Heart left ventricle (tissue), 16 donors: ENCODE measurements around the gene FTCDNL1. TPM values are rescaled to one million over a fixed set of nuclear protein-coding genes. Genes with fewer than 3 reads are reported as not detected.

Experiments used
- ATAC-seq, 4 donors: fragments of 200-7000 bp; cut with Tn5 transposase; one replicate each; pipeline ENCODE4 v1.9.1; 2020 to 2022; ENCODE audit warnings: moderate library complexity in 4 of 4, mild to moderate bottlenecking in 3 of 4, moderate number of reproducible peaks in 1 of 4
- DNase-seq, 5 donors: peaks; one replicate each; pipeline ENCODE4 v3.0.0-alpha.2; 2020
- H3K27ac ChIP-seq, 12 donors: fragments of 200-600 bp; sonication (generic) in 4 of 12; one replicate each; pipeline versions ENCODE4 v1.5.0 to v1.8.0; 2016 to 2022; ENCODE audit warnings: mild to moderate bottlenecking in 2 of 12
- H3K27me3 ChIP-seq, 9 donors: fragments of 200-600 bp; sonication (generic) in 2 of 9; one replicate each; pipeline versions ENCODE4 v1.5.1 to v1.8.0; 2016 to 2022; ENCODE audit warnings: mild to moderate bottlenecking in 3 of 9
- H3K36me3 ChIP-seq, 9 donors: fragments of 200-600 bp; sonication (generic) in 2 of 9; one replicate each; pipeline versions ENCODE4 v1.5.0 to v1.8.0; 2018 to 2022; ENCODE audit warnings: mild to moderate bottlenecking in 2 of 9
- H3K4me1 ChIP-seq, 12 donors: fragments of 200-600 bp; sonication (generic) in 4 of 12; one replicate each; pipeline versions ENCODE4 v1.5.0 to v1.8.0; 2016 to 2022; ENCODE audit warnings: mild to moderate bottlenecking in 3 of 12
- H3K4me3 ChIP-seq, 12 donors: fragments of 200-600 bp; sonication (generic) in 4 of 12; one replicate each; pipeline versions ENCODE4 v1.5.0 to v1.8.0; 2017 to 2022; ENCODE audit warnings: mild to moderate bottlenecking in 9 of 12, moderate library complexity in 4 of 12
- H3K9me3 ChIP-seq, 12 donors: fragments of 200-600 bp; sonication (generic) in 4 of 12; one replicate each; pipeline versions ENCODE4 v1.5.0 to v1.8.0; 2016 to 2022; ENCODE audit warnings: mild to moderate bottlenecking in 1 of 12
- POLR2A ChIP-seq, 2 donors: fragments of 450-650 bp; IDR thresholded peaks; one replicate each; pipeline ENCODE4 v1.6.1; 2017; ENCODE audit warnings: antibody characterized with exemption in 2 of 2, mild to moderate bottlenecking in 2 of 2, moderate library complexity in 2 of 2
- WGBS, 4 donors: extraction: QIAGEN DNeasy Blood & Tissue Kit in 2 of 4; methylation state at CpG; one replicate each; pipeline versions ENCODE4 v1.1.5 to v1.1.7; 2013 to 2018; 5-methylcytosine and 5-hydroxymethylcytosine counted together
- intact Hi-C, 10 donors: fragments of 100-400 bp; cut with DNase I; formaldehyde crosslinking; loops; one replicate each; pipeline versions ENCODE4 v1.11.1 to v1.14.2; 2022
- long read RNA-seq, 3 donors: library from polyadenylated mRNA; unstranded; transcript quantifications; one replicate each; pipeline ENCODE4 v2.0.0, GENCODE V29; 2020 to 2021
- polyA plus RNA-seq, 2 donors: library from polyadenylated mRNA; stranded (reverse); fragments of 200-250 nt; gene quantifications; one replicate each; pipeline ENCODE4 v1.2.3, GENCODE V29; 2013
- total RNA-seq, 9 donors: library from RNA; depleted of rRNA in 2 of 9; stranded (reverse); fragments of >200 nt in 2 of 9; fragmentation: NEBNext Ultra II Directional in 3 of 9; extraction: Animal tissue kit (Norgen Biotek cat#: 25700) in 3 of 9; gene quantifications; one replicate each; pipeline versions ENCODE4 v1.1.0 to v1.2.4, GENCODE V29; 2016 to 2023
- TF ChIP-seq, protein P1 (sequence below), 12 donors: fragments of 200-600 bp; sonication (generic) in 4 of 12; IDR thresholded peaks; one replicate each; pipeline versions ENCODE4 v1.5.0 to v1.8.0; 2018 to 2022; ENCODE audit warnings: antibody characterized with exemption in 12 of 12, mild to moderate bottlenecking in 5 of 12
- donor health status: ischemic (EF 13 %, LVEDD 7.1; RV severe dilation, severe dysfunction).
- donor health status: healthy with polysubstance abuse.
- donor health status: DM: no; HTN: yes; CAD: no.
- donor health status: DM: no; HTN: no; CAD: no.
- donor health status: ischemic (EF 25% LVEDD 6.9; RV normal size, moderate dysfunction).
- donor health status: ischemic (EF 25% LVEDD 5.7; RV mildly dilated, moderate dysfunction).
- donor health status: healthy.
- donor health status: DM: yes; HTN: yes; CAD: no.
- donor health status: ischemic (EF 35%, LVEDD 5.7; RV mildly dilated, moderate dysfunction).
- donor health status: nonischemic (EF 11% LVEDD 7.7; RV severe dilation, severe dysfunction).
- donor health status: DM: yes; HTN: yes; CAD: no.
- donor health status: PGD.
- donor health status: ischemic (EF 29% LVEDD 5.4; RV normal size, mild dysfunction).
- donor health status: nonischemic (EF 23%, LVEDD 6.1; RV moderate dilation, normal function).

FTCDNL1 gene
- total RNA-seq (1 to 10 TPM in 8 of 9 donors, under 1 TPM in 1; 0.83 to 9.6 (median 2.9) TPM), polyA plus RNA-seq (under 1 TPM; 0.69 to 0.75 TPM)
- long read RNA-seq, donor 1, partial matches to known transcripts, result 0 of 7 reads
- long read RNA-seq, donor 1, other reads (novel, unspliced or antisense), result 7 of 7 reads
- long read RNA-seq, donor 2, partial matches to known transcripts, result 2 of 3 reads
- long read RNA-seq, donor 2, other reads (novel, unspliced or antisense), result 1 of 3 reads
- long read RNA-seq, donor 3, partial matches to known transcripts, result 0 of 7 reads
- long read RNA-seq, donor 3, other reads (novel, unspliced or antisense), result 5 of 7 reads

DNA sequence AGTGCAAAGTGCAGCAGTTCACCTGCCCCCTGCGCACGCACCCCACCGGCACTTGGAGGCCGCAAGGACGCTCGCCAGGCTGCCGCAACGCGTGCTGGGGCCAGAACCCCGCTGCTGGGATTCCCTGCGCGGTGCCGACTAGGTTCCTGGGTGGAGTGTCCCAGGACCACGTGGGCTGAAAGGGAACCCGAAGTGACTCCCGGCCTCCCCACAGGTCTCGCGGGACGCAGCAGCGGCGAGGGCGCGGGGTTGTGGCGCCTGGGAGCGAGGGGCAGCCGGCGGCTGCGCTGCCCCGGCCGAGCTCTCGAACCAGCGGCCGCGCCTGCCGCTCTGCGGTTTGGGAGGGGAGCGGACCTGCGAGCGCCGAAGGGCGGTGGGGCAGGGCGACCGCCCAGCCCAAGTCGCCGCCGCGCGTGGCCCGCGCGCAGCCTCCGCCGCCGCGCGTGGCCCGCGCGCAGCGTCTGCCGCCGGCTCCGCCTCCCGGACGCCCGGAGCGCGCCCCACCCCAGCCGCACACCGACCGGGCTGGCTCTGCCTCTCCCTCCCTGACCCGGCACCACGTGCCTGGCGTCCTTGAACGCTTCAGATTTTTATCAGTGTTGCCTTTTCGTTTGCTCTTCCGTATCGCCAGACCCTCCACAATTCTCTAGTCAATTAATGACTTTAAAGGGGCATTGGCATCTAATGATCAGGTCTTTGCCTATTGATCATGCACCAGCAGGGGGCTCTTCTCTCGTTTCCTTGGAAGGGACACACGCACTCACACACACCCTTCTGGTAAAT is at the start of gene FTCDNL1:
FTCDNL1 (minus strand) TSS at position 475 of the 783 bp plus-strand sequence. CDS start 2,230 bp downstream, outside the sequence.
- peaks cover 0 to 19% (median 0%) of the 10 kb centered on the region in 12 donors for H3K4me1 ChIP-seq
- DNase-seq (peak; percentile 56 to 80 (median 68)), ATAC-seq (peak; percentile 81 to 96 (median 94))
- H3K4me3 ChIP-seq, result peak within 1 kb of the TSS; percentile 39 to 79 (median 64)
- intact Hi-C loops, result loop anchor here in 1 of 10 donors (10.0 kb wide), 1 partner anchor 146 kb away; no protein-coding TSS in a partner anchor
- peaks cover 0 to 7% (median 0%) of the 10 kb centered on the region in 9 donors for H3K27me3 ChIP-seq
- TF ChIP-seq, protein P1, sequence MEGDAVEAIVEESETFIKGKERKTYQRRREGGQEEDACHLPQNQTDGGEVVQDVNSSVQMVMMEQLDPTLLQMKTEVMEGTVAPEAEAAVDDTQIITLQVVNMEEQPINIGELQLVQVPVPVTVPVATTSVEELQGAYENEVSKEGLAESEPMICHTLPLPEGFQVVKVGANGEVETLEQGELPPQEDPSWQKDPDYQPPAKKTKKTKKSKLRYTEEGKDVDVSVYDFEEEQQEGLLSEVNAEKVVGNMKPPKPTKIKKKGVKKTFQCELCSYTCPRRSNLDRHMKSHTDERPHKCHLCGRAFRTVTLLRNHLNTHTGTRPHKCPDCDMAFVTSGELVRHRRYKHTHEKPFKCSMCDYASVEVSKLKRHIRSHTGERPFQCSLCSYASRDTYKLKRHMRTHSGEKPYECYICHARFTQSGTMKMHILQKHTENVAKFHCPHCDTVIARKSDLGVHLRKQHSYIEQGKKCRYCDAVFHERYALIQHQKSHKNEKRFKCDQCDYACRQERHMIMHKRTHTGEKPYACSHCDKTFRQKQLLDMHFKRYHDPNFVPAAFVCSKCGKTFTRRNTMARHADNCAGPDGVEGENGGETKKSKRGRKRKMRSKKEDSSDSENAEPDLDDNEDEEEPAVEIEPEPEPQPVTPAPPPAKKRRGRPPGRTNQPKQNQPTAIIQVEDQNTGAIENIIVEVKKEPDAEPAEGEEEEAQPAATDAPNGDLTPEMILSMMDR (IDR thresholded peaks at IDR 0.05), result peak; percentile 15 to 66 (median 38)
- no peak for TF ChIP-seq POLR2A (IDR thresholded peaks at IDR 0.05)
- H3K9me3 ChIP-seq, result no peaks in the 10 kb centered on the region
- H3K36me3 ChIP-seq, result no peaks in the 10 kb centered on the region
- 1% methylated on average over 44 to 80 of the region's 80 CpGs for WGBS, 4 donors
- H3K27ac ChIP-seq, result peak within 1 kb of the TSS in 5 of 12 donors; percentile 15 to 74 (median 51)

DNA sequence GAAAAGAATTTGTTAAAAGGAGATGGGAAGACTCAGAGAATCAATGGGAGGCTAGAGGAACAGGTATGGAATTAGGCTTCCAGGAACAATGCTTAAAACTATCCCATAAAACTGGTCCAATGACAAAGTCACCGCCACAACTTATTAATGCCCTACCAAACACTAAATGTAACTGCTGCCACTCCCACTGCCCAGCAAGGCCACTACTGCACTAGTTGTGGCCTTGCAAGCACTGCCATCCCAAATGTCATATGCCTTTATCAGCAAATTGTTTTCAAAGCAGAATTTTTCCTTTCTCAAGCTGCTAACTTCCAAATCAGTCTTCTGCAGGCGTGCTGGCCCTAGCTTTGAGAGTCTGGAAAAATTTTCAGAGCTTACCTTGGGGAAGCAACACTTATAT is 45.6 kb upstream of the FTCDNL1 start:
- H3K27ac ChIP-seq, result no peak overlapping the region
- H3K4me1 ChIP-seq, result no peaks in the 10 kb centered on the region
- H3K27me3 ChIP-seq, result no peaks in the 10 kb centered on the region
- DNase-seq (no peak), ATAC-seq (no peak)
- WGBS, 4 donors, result 82 to 92% (median 88%) methylated on average over 2 of the region's 2 CpGs
- H3K4me3 ChIP-seq, result no peak overlapping the region
- TF ChIP-seq, protein P1 (IDR thresholded peaks at IDR 0.05), result no peak
- no peak for TF ChIP-seq POLR2A (IDR thresholded peaks at IDR 0.05)
- intact Hi-C loops, result no loop called here
- H3K9me3 ChIP-seq, result no peaks in the 10 kb centered on the region
- H3K36me3 ChIP-seq, result no peaks in the 10 kb centered on the region

DNA sequence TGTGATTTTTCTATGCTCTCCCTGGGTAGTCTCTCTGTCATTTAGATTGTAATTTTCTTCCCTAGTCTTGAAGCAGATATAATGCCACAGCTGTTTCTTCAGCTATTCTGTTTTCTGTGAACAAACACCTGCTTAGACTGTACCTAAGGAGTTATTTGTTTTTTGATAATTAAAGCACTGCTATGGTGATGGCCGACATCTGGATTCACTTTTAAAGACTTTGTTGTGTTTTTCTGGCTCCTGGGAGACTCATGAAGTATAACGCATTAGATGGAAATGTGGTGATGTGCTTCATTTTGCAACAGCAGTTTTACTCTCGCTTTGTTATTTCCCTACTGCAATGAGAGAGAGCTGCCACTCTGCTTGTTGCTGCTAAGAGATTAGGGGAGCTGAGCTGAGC is 44.4 kb upstream of the FTCDNL1 start:
- no peak overlapping the region for H3K27ac ChIP-seq
- H3K4me1 ChIP-seq, result no peaks in the 10 kb centered on the region
- TF ChIP-seq POLR2A (IDR thresholded peaks at IDR 0.05), result no peak
- TF ChIP-seq, protein P1 (IDR thresholded peaks at IDR 0.05), result no peak
- no peak for DNase-seq
- ATAC-seq, result no peak
- WGBS, 4 donors, result 82 to 84% (median 83%) methylated on average over 3 of the region's 3 CpGs
- intact Hi-C loops, result no loop called here
- no peaks in the 10 kb centered on the region for H3K36me3 ChIP-seq
- H3K9me3 ChIP-seq, result no peaks in the 10 kb centered on the region
- H3K4me3 ChIP-seq, result no peak overlapping the region
- no peaks in the 10 kb centered on the region for H3K27me3 ChIP-seq
